Trophoblast cell (in vitro differentiated cells and primary cell): Measurements from ENCODE around the gene YY1.

ENCODE experiments used
- DNase-seq, 2 donors: peaks; one replicate each; pipeline ENCODE4 v3.0.0-alpha.2; 2016
- H2AFZ ChIP-seq: 2 replicates; pipeline ENCODE4 v1.6.1; 2013; ENCODE audit warnings: low read length, moderate library complexity, mild to moderate bottlenecking; ENCODE audit not compliant: insufficient read depth, poor library complexity
- H2AK5ac ChIP-seq: 2 replicates; pipeline ENCODE4 v1.6.1; 2013; ENCODE audit warnings: mild to moderate bottlenecking, low read length
- H2BK120ac ChIP-seq: 2 replicates; pipeline ENCODE4 v1.6.1; 2013; ENCODE audit warnings: low read length, mild to moderate bottlenecking, moderate library complexity; ENCODE audit not compliant: insufficient read depth, poor library complexity
- H2BK12ac ChIP-seq: 2 replicates; pipeline ENCODE4 v1.6.1; 2013; ENCODE audit warnings: mild to moderate bottlenecking, low read length, moderate library complexity
- H2BK5ac ChIP-seq: 2 replicates; pipeline ENCODE4 v1.6.1; 2013; ENCODE audit warnings: low read length, low read depth, moderate library complexity, mild to moderate bottlenecking; ENCODE audit not compliant: poor library complexity
- H3K14ac ChIP-seq: 2 replicates; pipeline ENCODE4 v1.6.1; 2013; ENCODE audit warnings: mild to moderate bottlenecking, low read length
- H3K18ac ChIP-seq: 2 replicates; pipeline ENCODE4 v1.6.1; 2013; ENCODE audit warnings: mild to moderate bottlenecking, low read length
- H3K23ac ChIP-seq: 2 replicates; pipeline ENCODE4 v1.6.1; 2013; ENCODE audit warnings: low read length
- H3K27ac ChIP-seq: 2 replicates; pipeline ENCODE4 v1.5.1; 2013; ENCODE audit warnings: low read depth, mild to moderate bottlenecking, inconsistent platforms, low read length, moderate library complexity
- H3K27me3 ChIP-seq: 2 replicates; pipeline ENCODE4 v1.6.1; 2013; ENCODE audit warnings: inconsistent platforms, mild to moderate bottlenecking, low read length, moderate library complexity; ENCODE audit not compliant: insufficient read depth
- H3K36me3 ChIP-seq, 2 experiments: 1 replicate in 1 of 2; 2 replicates in 1 of 2; pipeline ENCODE4 v1.6.1; 2013; ENCODE audit warnings: low read length in 2 of 2, mild to moderate bottlenecking in 2 of 2, moderate library complexity in 1 of 2; ENCODE audit not compliant: insufficient read depth in 2 of 2, control insufficient read depth in 1 of 2
- H3K4ac ChIP-seq: 2 replicates; pipeline ENCODE4 v1.6.1; 2013; ENCODE audit warnings: low read depth, mild to moderate bottlenecking, low read length, moderate library complexity
- H3K4me1 ChIP-seq, 2 experiments: 1 replicate in 1 of 2; 2 replicates in 1 of 2; pipeline ENCODE4 v1.6.1; 2013; ENCODE audit warnings: low read length in 2 of 2, mild to moderate bottlenecking in 2 of 2, moderate library complexity in 1 of 2; ENCODE audit not compliant: insufficient read depth in 2 of 2, control insufficient read depth in 1 of 2
- H3K4me2 ChIP-seq: 2 replicates; pipeline ENCODE4 v1.6.1; 2013; ENCODE audit warnings: inconsistent platforms, mild to moderate bottlenecking, low read length, moderate library complexity
- H3K4me3 ChIP-seq: 2 replicates; pipeline ENCODE4 v1.5.1; 2013; ENCODE audit warnings: mild to moderate bottlenecking, low read depth, low read length, inconsistent platforms
- H3K79me1 ChIP-seq: one replicate; pipeline ENCODE4 v1.6.1; 2013; ENCODE audit warnings: low read length
- H3K79me2 ChIP-seq: 2 replicates; pipeline ENCODE4 v1.6.1; 2013; ENCODE audit warnings: low read length, mild to moderate bottlenecking; ENCODE audit not compliant: control insufficient read depth, insufficient read depth, poor library complexity
- H3K9ac ChIP-seq: 2 replicates; pipeline ENCODE4 v1.6.1; 2013; ENCODE audit warnings: mild to moderate bottlenecking, low read length
- H3K9me3 ChIP-seq: 2 replicates; pipeline ENCODE4 v1.6.1; 2013; ENCODE audit warnings: low read depth, mild to moderate bottlenecking, control low read depth, inconsistent platforms, low read length; ENCODE audit not compliant: insufficient read depth
- H4K12ac ChIP-seq: 2 replicates; pipeline ENCODE4 v1.6.1; 2013; ENCODE audit warnings: low read depth, mild to moderate bottlenecking, low read length, moderate library complexity
- H4K8ac ChIP-seq: 2 replicates; pipeline ENCODE4 v1.6.1; 2013; ENCODE audit warnings: low read depth, mild to moderate bottlenecking, low read length, moderate library complexity
- H4K91ac ChIP-seq: one replicate; pipeline ENCODE4 v1.6.1; 2013; ENCODE audit warnings: low read depth, mild to moderate bottlenecking, low read length, moderate library complexity
- WGBS: extraction: QIAGEN DNeasy Blood & Tissue Kit; methylation state at CpG from one replicate; pipeline ENCODE4 v1.1.7; 2013; ENCODE audit warnings: missing lambda C conversion rate; ENCODE audit not compliant: insufficient read length, insufficient coverage; ENCODE audit errors: extremely low coverage; 5-methylcytosine and 5-hydroxymethylcytosine counted together

Gene YY1

GRCh38 chr14:100292776-100293461 lies 54.0 kb downstream of the YY1 start:
- no CpG with 5 or more reads among the region's 42 CpGs for WGBS
- H3K79me1 ChIP-seq = no peaks in the 10 kb centered on the region
- peaks cover 28 to 33% of the 10 kb centered on the region in 2 experiments for H3K36me3 ChIP-seq
- no peak overlapping the region for H3K4ac ChIP-seq
- no peak overlapping the region for H2BK120ac ChIP-seq
- no peak for DNase-seq
- H2BK5ac ChIP-seq = no peak overlapping the region
- no peak overlapping the region for H4K12ac ChIP-seq
- H3K9ac ChIP-seq = no peak overlapping the region
- no peaks in the 10 kb centered on the region for H3K79me2 ChIP-seq
- H4K8ac ChIP-seq = no peak overlapping the region
- H3K18ac ChIP-seq = no peak overlapping the region
- H3K14ac ChIP-seq = no peak overlapping the region
- no peak overlapping the region for H3K4me2 ChIP-seq
- no peaks in the 10 kb centered on the region for H3K27me3 ChIP-seq
- no peak overlapping the region for H2BK12ac ChIP-seq
- H3K9me3 ChIP-seq = peaks cover 2% of the 10 kb centered on the region
- H3K27ac ChIP-seq = no peak overlapping the region
- H4K91ac ChIP-seq = no peak overlapping the region
- no peak overlapping the region for H2AFZ ChIP-seq
- peaks cover under 1 to 7% of the 10 kb centered on the region in 2 experiments for H3K4me1 ChIP-seq
- no peak overlapping the region for H2AK5ac ChIP-seq
- no peak overlapping the region for H3K23ac ChIP-seq
- H3K4me3 ChIP-seq = no peak overlapping the region

GRCh38 chr14:100293497-100294212 lies 54.7 kb downstream of the YY1 start:
- Histone ChIP-seq H3K23ac (no peak overlapping the region), H3K36me3 (peaks cover 28 to 39% of the 10 kb centered on the region in 2 experiments), H3K27ac (no peak overlapping the region), H2AK5ac (no peak overlapping the region), H3K4me3 (no peak overlapping the region), H3K79me2 (no peaks in the 10 kb centered on the region), H4K8ac (no peak overlapping the region), H3K4me2 (no peak overlapping the region), H4K91ac (no peak overlapping the region), H3K4me1 (peaks cover 0 to 7% of the 10 kb centered on the region in 2 experiments), H2AFZ (no peak overlapping the region), H3K27me3 (no peaks in the 10 kb centered on the region), H3K9me3 (peaks cover 2% of the 10 kb centered on the region), H2BK120ac (no peak overlapping the region), H3K18ac (no peak overlapping the region), H3K9ac (no peak overlapping the region), H2BK5ac (no peak overlapping the region), H2BK12ac (no peak overlapping the region), H4K12ac (no peak overlapping the region), H3K79me1 (no peaks in the 10 kb centered on the region), H3K14ac (no peak overlapping the region), H3K4ac (no peak overlapping the region)
- no peak for DNase-seq
- no CpG with 5 or more reads among the region's 14 CpGs for WGBS

GRCh38 chr14:100294213-100294962 lies 55.4 kb downstream of the YY1 start:
- Histone ChIP-seq H3K18ac (no peak overlapping the region), H3K27ac (no peak overlapping the region), H2BK5ac (no peak overlapping the region), H3K36me3 (peaks cover 28 to 41% of the 10 kb centered on the region in 2 experiments), H3K9me3 (peaks cover 2% of the 10 kb centered on the region), H3K4me2 (no peak overlapping the region), H2BK120ac (no peak overlapping the region), H3K27me3 (no peaks in the 10 kb centered on the region), H4K12ac (no peak overlapping the region), H4K8ac (no peak overlapping the region), H3K14ac (no peak overlapping the region), H3K4me3 (no peak overlapping the region), H3K79me1 (no peaks in the 10 kb centered on the region), H3K79me2 (no peaks in the 10 kb centered on the region), H4K91ac (no peak overlapping the region), H3K9ac (no peak overlapping the region), H2AFZ (no peak overlapping the region), H3K4ac (no peak overlapping the region), H2AK5ac (no peak overlapping the region), H2BK12ac (no peak overlapping the region), H3K4me1 (peaks cover 0 to 7% of the 10 kb centered on the region in 2 experiments), H3K23ac (no peak overlapping the region)
- no peak for DNase-seq
- WGBS = no CpG with 5 or more reads among the region's 12 CpGs

GRCh38 chr14:100294963-100295330 lies 56.0 kb downstream of the YY1 start:
- no peaks in the 10 kb centered on the region for H3K79me1 ChIP-seq
- no peak for DNase-seq
- H3K9me3 ChIP-seq = peaks cover 2% of the 10 kb centered on the region
- no peak overlapping the region for H2BK12ac ChIP-seq
- H4K8ac ChIP-seq = no peak overlapping the region
- no peak overlapping the region for H3K27ac ChIP-seq
- H2BK5ac ChIP-seq = no peak overlapping the region
- no peak overlapping the region for H3K4ac ChIP-seq
- no peaks in the 10 kb centered on the region for H3K79me2 ChIP-seq
- no peak overlapping the region for H2AFZ ChIP-seq
- no CpG with 5 or more reads among the region's 2 CpGs for WGBS
- no peak overlapping the region for H2BK120ac ChIP-seq
- H3K4me2 ChIP-seq = no peak overlapping the region
- no peak overlapping the region for H3K23ac ChIP-seq
- H4K12ac ChIP-seq = no peak overlapping the region
- no peak overlapping the region for H3K9ac ChIP-seq
- no peak overlapping the region for H4K91ac ChIP-seq
- H2AK5ac ChIP-seq = no peak overlapping the region
- peaks cover 0 to 5% of the 10 kb centered on the region in 2 experiments for H3K4me1 ChIP-seq
- peaks cover 28 to 41% of the 10 kb centered on the region in 2 experiments for H3K36me3 ChIP-seq
- no peak overlapping the region for H3K14ac ChIP-seq
- H3K27me3 ChIP-seq = no peaks in the 10 kb centered on the region
- H3K18ac ChIP-seq = no peak overlapping the region
- H3K4me3 ChIP-seq = no peak overlapping the region
